Stomach (tissue), 4 donors: ENCODE results near the gene MEGF10.

Experiments
- CTCF ChIP-seq, 7 experiments: fragments of 450-650 bp in 4 of 7; fragments of 200-600 bp in 3 of 7; sonication (generic) in 3 of 7; IDR thresholded peaks; one replicate each; pipeline ENCODE4 v1.5.1; 2016 to 2019; ENCODE audit warnings: antibody characterized with exemption in 7 of 7, control low read depth in 2 of 7, mild to moderate bottlenecking in 1 of 7
- POLR2A ChIP-seq, 4 donors: fragments of 450-650 bp; IDR thresholded peaks; one replicate each; pipeline ENCODE4 v1.6.1; 2016; ENCODE audit warnings: antibody characterized with exemption in 4 of 4, control low read depth in 2 of 4, mild to moderate bottlenecking in 1 of 4, moderate library complexity in 1 of 4
- POLR2AphosphoS5 ChIP-seq, 3 donors: sonication (generic); formaldehyde crosslinking; IDR thresholded peaks; one replicate each; pipeline ENCODE4 v1.6.1; 2016; ENCODE audit warnings: antibody characterized with exemption in 3 of 3

GRCh38 chr5:127402361-127402760 is 111.8 kb downstream of the MEGF10 start:
- TF ChIP-seq CTCF (IDR thresholded peaks at IDR 0.05): no peak
- TF ChIP-seq POLR2A (IDR thresholded peaks at IDR 0.05): no peak
- TF ChIP-seq POLR2AphosphoS5 (IDR thresholded peaks at IDR 0.05): no peak
